SH-SY5Y (cell line): ENCODE results near the gene MOCS1.

Experiments
- GATA2 ChIP-seq: IDR thresholded peaks from 2 replicates; pipeline ENCODE4 v1.6.1; 2011; ENCODE audit warnings: mild to moderate bottlenecking, low read depth, low read length
- GATA3 ChIP-seq: IDR thresholded peaks from 2 replicates; pipeline ENCODE4 v1.6.1; 2011; ENCODE audit warnings: low read depth, mild to moderate bottlenecking, low read length, moderate library complexity

DNA sequence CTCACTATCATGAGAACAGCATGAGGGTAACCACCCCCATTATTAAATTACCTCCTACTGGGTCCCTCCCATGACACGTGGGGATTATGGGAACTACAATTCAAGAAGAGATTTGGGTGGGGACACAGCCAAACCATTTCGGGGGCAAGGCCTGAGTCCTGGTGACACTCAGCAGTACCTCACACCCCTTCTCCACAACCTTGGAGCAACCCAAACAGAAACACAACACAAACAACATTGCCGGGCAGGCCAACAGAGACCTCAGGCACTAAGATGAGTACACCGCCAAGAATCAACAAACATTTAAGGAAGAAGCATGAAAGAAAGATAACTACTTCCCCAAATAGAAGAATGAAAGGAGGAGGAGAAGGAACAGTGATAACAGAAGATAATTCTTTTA, 16.9 kb downstream of the MOCS1 start:
- TF ChIP-seq GATA2 (no peak), GATA3 (no peak)
